SU-DHL-6 (cell line): ENCODE measurements around the gene KCNA3.

Experiments
- H2AFZ ChIP-seq: fragments of 200-600 bp; sonication (generic); 2 replicates; pipeline ENCODE4 v1.6.1; 2014; ENCODE audit warnings: low read depth, mild to moderate bottlenecking, moderate library complexity, mixed read lengths, antibody characterized with exemption, low read length; ENCODE audit not compliant: severe bottlenecking
- H3F3A ChIP-seq: fragments of 200-600 bp; shearing (Covaris generic); 2 replicates; pipeline ENCODE4 v1.6.0; 2016; ENCODE audit warnings: antibody characterized with exemption, mild to moderate bottlenecking; ENCODE audit not compliant: insufficient read depth
- H3K27ac ChIP-seq: fragments of 200-600 bp; sonication (generic); 2 replicates; pipeline ENCODE4 v1.5.1; 2016; ENCODE audit warnings: low read depth, mild to moderate bottlenecking, low read length, moderate library complexity, mixed read lengths
- H3K27me3 ChIP-seq: fragments of 200-600 bp; sonication (generic), shearing (Covaris generic); 2 replicates; pipeline ENCODE4 v1.6.0; 2014; ENCODE audit warnings: mild to moderate bottlenecking, low read length
- H3K36me3 ChIP-seq: fragments of 200-600 bp; sonication (generic); 2 replicates; pipeline ENCODE4 v1.6.1; 2014; ENCODE audit warnings: mild to moderate bottlenecking, low read length, mixed read lengths
- H3K4me2 ChIP-seq: fragments of 300-600, 200-600 bp; shearing (Covaris generic), sonication (generic); 2 replicates; pipeline ENCODE4 v1.6.0; 2014; ENCODE audit warnings: low read length, low read depth, mild to moderate bottlenecking; ENCODE audit not compliant: poor library complexity, severe bottlenecking
- H3K4me3 ChIP-seq: fragments of 200-600 bp; sonication (generic); 2 replicates; pipeline ENCODE4 v1.5.1; 2014; ENCODE audit warnings: antibody characterized with exemption, low read length, mild to moderate bottlenecking, mixed read lengths; ENCODE audit not compliant: insufficient read depth, poor library complexity, severe bottlenecking
- H3K79me2 ChIP-seq: fragments of 200-600 bp; sonication (generic); 2 replicates; pipeline ENCODE4 v1.6.1; 2014; ENCODE audit warnings: mild to moderate bottlenecking, low read length, moderate library complexity; ENCODE audit not compliant: insufficient read depth
- H3K9ac ChIP-seq: fragments of 200-600 bp; sonication (generic); 2 replicates; pipeline ENCODE4 v1.7.0; 2014; ENCODE audit warnings: mild to moderate bottlenecking, low read length
- H3K9me2 ChIP-seq: fragments of 200-600 bp; sonication (generic); replicated peaks from 2 replicates; pipeline ENCODE4 v1.6.1; 2014; ENCODE audit warnings: low read length; ENCODE audit not compliant: insufficient read depth
- H3K9me3 ChIP-seq: fragments of 200-600 bp; sonication (generic); 2 replicates; pipeline ENCODE4 v1.6.1; 2014; ENCODE audit warnings: low read length, mixed read lengths; ENCODE audit not compliant: insufficient read depth
- H4K20me1 ChIP-seq: fragments of 200-600 bp; sonication (generic); 2 replicates; pipeline ENCODE4 v1.6.1; 2014; ENCODE audit warnings: low read depth, mild to moderate bottlenecking, antibody characterized with exemption, low read length, moderate library complexity, mixed read lengths
- EZH2phosphoT487 ChIP-seq: fragments of 200-600 bp; sonication (generic), shearing (Covaris generic); conservative IDR thresholded peaks from 2 replicates; pipeline ENCODE4 v1.6.1; 2018; ENCODE audit warnings: mild to moderate bottlenecking, antibody characterized with exemption, low read length, moderate library complexity, mixed read lengths
- TF ChIP-seq, protein P1 (sequence below): fragments of 200-600 bp; sonication (generic); IDR thresholded peaks from one replicate; pipeline ENCODE4 v1.5.1; 2017; ENCODE audit warnings: antibody characterized with exemption, mild to moderate bottlenecking, low read length, moderate library complexity; ENCODE audit not compliant: insufficient read depth, poor library complexity, severe bottlenecking

KCNA3 gene

DNA sequence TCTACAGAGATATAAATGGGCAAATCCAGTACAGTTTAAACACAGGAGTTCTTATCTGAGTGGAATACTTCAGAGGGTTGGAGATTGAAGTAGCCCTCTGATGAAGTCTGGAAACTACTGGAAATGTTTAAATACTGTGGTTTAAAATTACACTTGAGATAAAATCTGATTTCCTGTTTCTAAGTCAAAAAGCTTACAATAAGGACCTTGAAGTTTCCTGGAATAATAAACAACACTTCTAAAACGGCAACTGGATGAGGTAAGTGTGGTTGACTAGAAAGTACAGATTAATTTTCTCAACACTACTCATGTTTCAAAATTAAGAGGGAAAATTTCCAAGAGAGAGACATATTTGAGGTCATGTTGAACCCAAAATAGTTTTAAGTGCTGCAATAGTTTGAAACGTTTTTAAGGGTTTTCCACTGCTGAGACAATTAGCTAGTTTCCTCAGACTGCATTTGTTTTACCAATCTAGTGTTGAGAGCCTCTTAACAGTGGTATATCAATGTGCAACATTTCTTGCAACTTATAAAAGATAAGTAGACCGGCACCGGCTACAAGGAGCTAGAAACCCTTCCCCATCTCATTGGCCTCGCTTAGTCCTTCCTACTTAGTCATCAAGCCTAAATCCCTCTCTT, 27.4 kb downstream of the KCNA3 start:
- H3F3A ChIP-seq: no peaks in the 10 kb centered on the region
- no peak overlapping the region for H3K27ac ChIP-seq
- no peaks in the 10 kb centered on the region for H3K36me3 ChIP-seq
- H3K9ac ChIP-seq: no peak overlapping the region
- no peaks in the 10 kb centered on the region for H3K9me3 ChIP-seq
- H3K4me2 ChIP-seq: no peak overlapping the region
- no peak for TF ChIP-seq EZH2phosphoT487
- TF ChIP-seq, protein P1, sequence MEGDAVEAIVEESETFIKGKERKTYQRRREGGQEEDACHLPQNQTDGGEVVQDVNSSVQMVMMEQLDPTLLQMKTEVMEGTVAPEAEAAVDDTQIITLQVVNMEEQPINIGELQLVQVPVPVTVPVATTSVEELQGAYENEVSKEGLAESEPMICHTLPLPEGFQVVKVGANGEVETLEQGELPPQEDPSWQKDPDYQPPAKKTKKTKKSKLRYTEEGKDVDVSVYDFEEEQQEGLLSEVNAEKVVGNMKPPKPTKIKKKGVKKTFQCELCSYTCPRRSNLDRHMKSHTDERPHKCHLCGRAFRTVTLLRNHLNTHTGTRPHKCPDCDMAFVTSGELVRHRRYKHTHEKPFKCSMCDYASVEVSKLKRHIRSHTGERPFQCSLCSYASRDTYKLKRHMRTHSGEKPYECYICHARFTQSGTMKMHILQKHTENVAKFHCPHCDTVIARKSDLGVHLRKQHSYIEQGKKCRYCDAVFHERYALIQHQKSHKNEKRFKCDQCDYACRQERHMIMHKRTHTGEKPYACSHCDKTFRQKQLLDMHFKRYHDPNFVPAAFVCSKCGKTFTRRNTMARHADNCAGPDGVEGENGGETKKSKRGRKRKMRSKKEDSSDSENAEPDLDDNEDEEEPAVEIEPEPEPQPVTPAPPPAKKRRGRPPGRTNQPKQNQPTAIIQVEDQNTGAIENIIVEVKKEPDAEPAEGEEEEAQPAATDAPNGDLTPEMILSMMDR: no peak
- no peaks in the 10 kb centered on the region for H3K27me3 ChIP-seq
- H3K4me3 ChIP-seq: no peak overlapping the region
- no peaks in the 10 kb centered on the region for H3K79me2 ChIP-seq
- no peak overlapping the region for H2AFZ ChIP-seq
- no peaks in the 10 kb centered on the region for H4K20me1 ChIP-seq
- H3K9me2 ChIP-seq: no peaks in the 10 kb centered on the region

DNA sequence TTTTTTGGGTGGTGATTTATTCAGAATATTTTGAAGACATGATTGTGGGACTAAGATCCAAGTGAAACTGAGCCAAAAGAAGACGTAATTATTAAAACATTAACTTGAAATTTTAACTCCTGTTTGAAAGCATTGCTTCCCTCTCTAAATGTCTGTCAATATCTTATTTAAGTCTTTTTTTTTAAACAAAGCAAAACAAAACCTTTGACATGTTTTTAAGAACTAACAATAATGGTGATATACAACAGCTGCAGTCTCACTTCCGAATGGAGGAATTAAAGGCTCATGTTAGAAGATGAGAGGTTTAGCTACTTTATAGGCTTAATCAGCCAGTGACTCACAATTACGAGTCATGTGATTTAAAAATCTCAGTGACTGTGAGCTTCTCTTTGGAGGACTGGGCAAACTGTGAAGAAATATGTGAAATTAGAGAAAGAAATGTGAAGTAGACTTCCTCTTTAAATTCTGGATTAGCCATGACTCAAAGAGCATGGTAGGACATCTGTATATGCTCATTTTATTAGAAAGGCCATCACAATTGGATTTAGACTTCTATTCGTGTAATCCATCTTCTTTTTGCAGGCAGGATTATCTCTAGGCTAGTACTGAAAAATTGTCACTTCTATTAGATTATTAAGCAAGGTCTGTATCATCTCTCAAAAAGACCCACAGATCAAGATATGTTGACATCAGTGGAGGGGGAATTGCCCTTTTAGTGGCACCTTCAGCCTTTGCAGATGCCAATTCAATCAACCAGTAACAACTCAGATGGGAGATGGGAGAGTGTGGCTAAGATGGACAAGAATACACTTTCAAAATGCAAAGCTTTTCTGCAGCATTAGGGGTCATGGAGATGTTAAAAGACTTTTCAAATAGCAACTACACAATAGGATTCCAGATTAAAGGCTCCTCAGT, 28.7 kb downstream of the KCNA3 start:
- no peak overlapping the region for H3K4me2 ChIP-seq
- no peaks in the 10 kb centered on the region for H3K36me3 ChIP-seq
- no peaks in the 10 kb centered on the region for H3K9me3 ChIP-seq
- H3K4me3 ChIP-seq: no peak overlapping the region
- no peaks in the 10 kb centered on the region for H3F3A ChIP-seq
- H4K20me1 ChIP-seq: no peaks in the 10 kb centered on the region
- H3K27me3 ChIP-seq: no peaks in the 10 kb centered on the region
- TF ChIP-seq EZH2phosphoT487: no peak
- TF ChIP-seq, protein P1: no peak
- no peak overlapping the region for H3K27ac ChIP-seq
- H3K79me2 ChIP-seq: no peaks in the 10 kb centered on the region
- H3K9ac ChIP-seq: no peak overlapping the region
- no peaks in the 10 kb centered on the region for H3K9me2 ChIP-seq
- H2AFZ ChIP-seq: no peak overlapping the region

DNA sequence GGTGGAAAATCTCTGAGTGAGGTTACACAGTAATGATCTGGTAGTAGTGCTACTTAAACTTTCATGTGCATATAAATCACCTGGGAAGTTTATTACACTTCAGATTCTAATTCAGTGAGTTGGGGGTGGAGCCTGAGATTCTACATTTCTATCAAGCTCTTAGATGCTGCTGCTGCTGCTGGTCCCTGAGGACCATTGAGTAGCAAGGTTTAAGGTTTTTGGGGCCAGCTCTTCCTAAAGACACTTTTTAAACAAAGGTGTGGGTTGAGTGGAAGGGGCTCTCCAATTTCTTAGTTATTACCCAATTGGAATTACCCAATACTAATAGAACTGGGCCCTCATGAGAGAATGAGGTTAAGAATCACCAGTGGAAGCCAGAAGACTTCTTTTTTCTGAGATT, 29.5 kb downstream of the KCNA3 start:
- Histone ChIP-seq H3K27me3 (no peaks in the 10 kb centered on the region), H2AFZ (no peak overlapping the region), H3K79me2 (no peaks in the 10 kb centered on the region), H3F3A (no peaks in the 10 kb centered on the region), H3K36me3 (no peaks in the 10 kb centered on the region), H3K9me3 (no peaks in the 10 kb centered on the region), H3K9me2 (no peaks in the 10 kb centered on the region), H4K20me1 (no peaks in the 10 kb centered on the region), H3K4me2 (no peak overlapping the region), H3K9ac (no peak overlapping the region), H3K27ac (no peak overlapping the region), H3K4me3 (no peak overlapping the region)
- TF ChIP-seq EZH2phosphoT487: no peak
- TF ChIP-seq, protein P1: no peak
